IPS-18c (cell line): ENCODE measurements around the gene RPS19.

ENCODE experiments used
- H3K4me3 ChIP-seq: 2 replicates; pipeline ENCODE4 v1.7.0; 2013; ENCODE audit warnings: low read depth, mild to moderate bottlenecking, low read length, moderate library complexity; ENCODE audit not compliant: insufficient read depth
- H3K9me3 ChIP-seq: one replicate; pipeline ENCODE4 v1.6.1; 2013; ENCODE audit warnings: mild to moderate bottlenecking, low read length, moderate library complexity; ENCODE audit not compliant: control insufficient read depth, insufficient read depth

RPS19 gene

GRCh38 chr19:41915776-41916414, 55.8 kb downstream of the RPS19 start:
- Histone ChIP-seq H3K9me3 (no peaks in the 10 kb centered on the region), H3K4me3 (no peak overlapping the region)

GRCh38 chr19:41917676-41918075, 57.6 kb downstream of the RPS19 start:
- no peak overlapping the region for H3K4me3 ChIP-seq
- no peaks in the 10 kb centered on the region for H3K9me3 ChIP-seq

- Histone ChIP-seq H3K4me3 (no peak overlapping the region), H3K9me3 (no peaks in the 10 kb centered on the region)
Observed at GRCh38 chr19:41918095-41918494, 58.0 kb downstream of the RPS19 start.

- no peaks in the 10 kb centered on the region for H3K9me3 ChIP-seq
- H3K4me3 ChIP-seq, result no peak overlapping the region
Observed at GRCh38 chr19:41918653-41919244, 58.7 kb downstream of the RPS19 start.

GRCh38 chr19:41919948-41920712, 60.1 kb downstream of the RPS19 start:
- Histone ChIP-seq H3K4me3 (no peak overlapping the region), H3K9me3 (no peaks in the 10 kb centered on the region)

GRCh38 chr19:41920882-41921576, 61.0 kb downstream of the RPS19 start:
- no peaks in the 10 kb centered on the region for H3K9me3 ChIP-seq
- H3K4me3 ChIP-seq, result no peak overlapping the region

GRCh38 chr19:41921577-41922576, 61.8 kb downstream of the RPS19 start:
- H3K4me3 ChIP-seq, result no peak overlapping the region
- H3K9me3 ChIP-seq, result no peaks in the 10 kb centered on the region
